Measurements from ENCODE around the gene FZD1.

Gene FZD1

GRCh38 chr7:91270372-91270771, 6.1 kb downstream of the FZD1 start:
- H3K27ac ChIP-seq, result no peak overlapping the region
- no peak for DNase-seq (ENCODE audit: low spot score)
- no peak for TF ChIP-seq CTCF (conservative IDR thresholded peaks at IDR 0.05; ENCODE audit: low read depth)
- ChIA-PET POLR2A (ENCODE audit: low non-redundant PET) (no interaction called here), CTCF (no interaction called here)

- H3K27ac ChIP-seq, result no peak overlapping the region
- no peak for DNase-seq (ENCODE audit: low spot score)
- ChIA-PET CTCF (no interaction called here), POLR2A (ENCODE audit: low non-redundant PET) (no interaction called here)
- no peak for TF ChIP-seq CTCF (conservative IDR thresholded peaks at IDR 0.05; ENCODE audit: low read depth)
These were observed 12.7 kb downstream of the FZD1 start for GRCh38 chr7:91276909-91277308.

GRCh38 chr7:91280185-91280584, 16.0 kb downstream of the FZD1 start:
- ChIA-PET CTCF (no interaction called here), POLR2A (ENCODE audit: low non-redundant PET) (no interaction called here)
- no peak for DNase-seq (ENCODE audit: low spot score)
- no peak overlapping the region for H3K27ac ChIP-seq
- no peak for TF ChIP-seq CTCF (conservative IDR thresholded peaks at IDR 0.05; ENCODE audit: low read depth)

- ChIA-PET POLR2A (ENCODE audit: low non-redundant PET) (no interaction called here), CTCF (no interaction called here)
- H3K27ac ChIP-seq, result no peak overlapping the region
- no peak for TF ChIP-seq CTCF (conservative IDR thresholded peaks at IDR 0.05; ENCODE audit: low read depth)
- DNase-seq (ENCODE audit: low spot score), result no peak
These were observed 16.4 kb downstream of the FZD1 start for GRCh38 chr7:91280604-91281003.

- ChIA-PET POLR2A (ENCODE audit: low non-redundant PET) (no interaction called here), CTCF (no interaction called here)
- DNase-seq (ENCODE audit: low spot score), result no peak
- TF ChIP-seq CTCF (conservative IDR thresholded peaks at IDR 0.05; ENCODE audit: low read depth), result no peak
- no peak overlapping the region for H3K27ac ChIP-seq
These were observed 21.6 kb downstream of the FZD1 start for GRCh38 chr7:91285696-91286355.

GRCh38 chr7:91286432-91286831, 22.2 kb downstream of the FZD1 start:
- H3K27ac ChIP-seq, result no peak overlapping the region
- ChIA-PET CTCF (no interaction called here), POLR2A (ENCODE audit: low non-redundant PET) (no interaction called here)
- TF ChIP-seq CTCF (conservative IDR thresholded peaks at IDR 0.05; ENCODE audit: low read depth), result no peak
- DNase-seq (ENCODE audit: low spot score), result no peak
